Effector memory CD8-positive, alpha-beta T cell (primary cell): ENCODE results near the gene MYBPC3.

ENCODE experiments used
- ATAC-seq: fragments of 150-1000 bp; cut with Tn5 transposase; replicated peaks from 2 replicates; pipeline ENCODE4 v1.10.0; 2021; ENCODE audit warnings: mild to moderate bottlenecking, moderate library complexity
- DNase-seq, 3 experiments: peaks; one replicate each; pipeline ENCODE4 v3.0.0; 2021
- H3K27ac Mint-ChIP-seq, 2 donors: one replicate each; pipeline ENCODE4 v1.8.0; 2022; ENCODE audit warnings: mild to moderate bottlenecking in 2 of 2, mixed read lengths in 2 of 2, moderate library complexity in 2 of 2
- H3K27me3 Mint-ChIP-seq, 2 donors: one replicate each; pipeline ENCODE4 v1.8.0; 2022; ENCODE audit warnings: mixed read lengths in 2 of 2
- H3K36me3 Mint-ChIP-seq: one replicate; pipeline ENCODE4 v1.8.0; 2022; ENCODE audit warnings: mild to moderate bottlenecking, moderate library complexity, mixed read lengths; ENCODE audit not compliant: insufficient read depth
- H3K4me1 Mint-ChIP-seq, 2 donors: one replicate each; pipeline ENCODE4 v1.8.0; 2022; ENCODE audit warnings: low read depth in 2 of 2, mixed read lengths in 2 of 2
- H3K4me3 Mint-ChIP-seq, 2 donors: one replicate each; pipeline ENCODE4 v1.8.0; 2022; ENCODE audit warnings: mild to moderate bottlenecking in 2 of 2, mixed read lengths in 2 of 2, moderate library complexity in 2 of 2
- H3K9me3 Mint-ChIP-seq, 2 donors: one replicate each; pipeline ENCODE4 v1.8.0; 2022; ENCODE audit warnings: mixed read lengths in 2 of 2

The MYBPC3 gene

GRCh38 chr11:47333886-47334443 is 18.5 kb downstream of the MYBPC3 start:
- H3K4me3 Mint-ChIP-seq: no peak overlapping the region
- DNase-seq (no peak), ATAC-seq (no peak)
- H3K27me3 Mint-ChIP-seq: no peaks in the 10 kb centered on the region
- no peaks in the 10 kb centered on the region for H3K4me1 Mint-ChIP-seq
- H3K27ac Mint-ChIP-seq: no peak overlapping the region
- H3K36me3 Mint-ChIP-seq: peaks cover 13% of the 10 kb centered on the region
- no peaks in the 10 kb centered on the region for H3K9me3 Mint-ChIP-seq

GRCh38 chr11:47333526-47333845 is 19.0 kb downstream of the MYBPC3 start:
- no peak for ATAC-seq
- peaks cover 18% of the 10 kb centered on the region for H3K36me3 Mint-ChIP-seq
- no peak for DNase-seq
- no peaks in the 10 kb centered on the region for H3K4me1 Mint-ChIP-seq
- no peak overlapping the region for H3K4me3 Mint-ChIP-seq
- H3K9me3 Mint-ChIP-seq: no peaks in the 10 kb centered on the region
- no peaks in the 10 kb centered on the region for H3K27me3 Mint-ChIP-seq
- H3K27ac Mint-ChIP-seq: no peak overlapping the region

- DNase-seq (no peak), ATAC-seq (no peak)
- Mint-ChIP-seq H3K9me3 (no peaks in the 10 kb centered on the region), H3K27ac (peak overlapping the region in 1 of 2 donors; percentile 2), H3K4me1 (no peaks in the 10 kb centered on the region), H3K4me3 (no peak overlapping the region), H3K36me3 (peaks cover 23% of the 10 kb centered on the region), H3K27me3 (no peaks in the 10 kb centered on the region)
Observed at GRCh38 chr11:47332791-47333525, 19.5 kb downstream of the MYBPC3 start.

DNA sequence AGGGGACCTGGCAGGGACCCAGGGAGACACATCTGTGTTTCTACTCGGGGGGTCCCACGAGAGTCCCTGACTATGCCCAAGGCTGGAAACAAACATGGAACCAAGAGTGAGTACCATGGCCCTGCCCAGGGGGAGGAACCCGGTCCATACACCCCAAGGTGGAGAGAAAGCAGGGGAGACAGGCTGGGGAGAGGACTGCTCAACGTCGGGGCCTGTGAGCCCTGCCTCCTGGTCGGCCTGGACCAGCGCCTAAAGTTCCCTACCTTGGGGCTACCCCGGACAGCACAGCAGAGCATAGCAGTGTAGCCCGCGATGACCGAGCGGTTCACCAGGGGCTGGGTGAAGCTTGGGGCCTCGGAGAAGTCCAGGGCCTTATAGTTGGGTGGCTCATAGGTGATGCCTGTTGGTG is 20.2 kb downstream of the MYBPC3 start:
- Mint-ChIP-seq H3K27me3 (no peaks in the 10 kb centered on the region), H3K4me1 (no peaks in the 10 kb centered on the region), H3K9me3 (no peaks in the 10 kb centered on the region), H3K27ac (peak overlapping the region; percentile 2 to 56), H3K4me3 (no peak overlapping the region), H3K36me3 (peaks cover 26% of the 10 kb centered on the region)
- no peak for DNase-seq
- ATAC-seq: no peak

GRCh38 chr11:47331454-47332302 is 20.8 kb downstream of the MYBPC3 start:
- H3K36me3 Mint-ChIP-seq: peaks cover 31% of the 10 kb centered on the region
- no peak for ATAC-seq
- no peak overlapping the region for H3K4me3 Mint-ChIP-seq
- no peak for DNase-seq
- H3K4me1 Mint-ChIP-seq: no peaks in the 10 kb centered on the region
- peak overlapping the region; percentile 2 to 56 for H3K27ac Mint-ChIP-seq
- no peaks in the 10 kb centered on the region for H3K9me3 Mint-ChIP-seq
- H3K27me3 Mint-ChIP-seq: no peaks in the 10 kb centered on the region

DNA sequence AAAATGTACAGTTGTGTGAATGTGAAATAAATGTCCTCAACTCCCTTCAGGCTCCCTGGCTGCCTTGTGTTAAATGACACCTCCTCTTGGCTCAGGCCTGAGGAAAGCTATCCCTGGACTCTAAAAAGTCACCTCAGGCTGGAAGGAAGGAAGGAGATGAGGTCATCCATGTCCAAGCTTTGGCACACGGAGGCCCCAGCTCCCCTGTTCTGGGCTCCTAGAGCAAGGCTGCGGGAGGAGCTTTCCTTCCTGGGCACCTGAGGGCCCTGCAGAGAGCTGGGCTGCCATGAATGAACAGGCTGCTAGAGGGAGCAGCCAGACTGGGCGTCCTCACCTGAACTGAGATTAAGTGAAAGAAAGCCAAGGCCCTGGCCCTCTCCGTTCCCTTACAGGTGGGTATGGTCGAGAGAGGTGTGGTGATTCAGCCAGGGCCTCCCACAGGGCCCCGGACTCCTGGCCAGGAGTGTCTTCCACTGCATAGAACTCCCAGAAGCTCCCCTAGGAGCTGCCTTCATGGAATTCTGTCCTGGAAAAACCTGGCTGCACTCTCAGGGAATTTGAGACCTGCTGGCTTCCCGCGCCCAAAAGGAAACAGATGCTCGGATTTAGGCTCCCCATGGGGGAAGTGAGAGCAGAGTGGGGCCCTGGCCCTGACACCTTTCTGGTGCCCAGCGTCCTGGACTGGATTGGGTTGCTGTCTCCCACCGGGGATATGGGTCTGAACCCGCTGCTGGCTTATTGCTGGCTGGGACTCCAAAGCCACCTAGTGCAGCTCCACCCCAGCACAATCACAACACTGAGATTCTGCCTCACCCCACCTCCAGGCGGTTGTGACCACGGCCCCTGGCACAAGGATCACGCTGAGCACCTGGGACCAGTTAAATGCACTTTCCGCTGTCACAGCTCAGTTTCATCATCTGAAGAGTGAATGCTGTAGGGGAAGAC is 22.2 kb downstream of the MYBPC3 start:
- Mint-ChIP-seq H3K4me1 (peaks cover 0 to 1% of the 10 kb centered on the region in 2 donors), H3K27me3 (no peaks in the 10 kb centered on the region), H3K36me3 (peaks cover 34% of the 10 kb centered on the region), H3K9me3 (no peaks in the 10 kb centered on the region), H3K4me3 (no peak overlapping the region), H3K27ac (no peak overlapping the region)
- no peak for DNase-seq
- peak; percentile 20 for ATAC-seq

- ATAC-seq: no peak
- H3K4me1 Mint-ChIP-seq: peaks cover 0 to 2% of the 10 kb centered on the region in 2 donors
- H3K4me3 Mint-ChIP-seq: no peak overlapping the region
- no peak for DNase-seq
- H3K9me3 Mint-ChIP-seq: no peaks in the 10 kb centered on the region
- peak overlapping the region in 1 of 2 donors; percentile 11 for H3K27ac Mint-ChIP-seq
- peaks cover 34% of the 10 kb centered on the region for H3K36me3 Mint-ChIP-seq
- H3K27me3 Mint-ChIP-seq: no peaks in the 10 kb centered on the region
Observed at GRCh38 chr11:47329431-47329986, 23.0 kb downstream of the MYBPC3 start.

- no peaks in the 10 kb centered on the region for H3K27me3 Mint-ChIP-seq
- H3K27ac Mint-ChIP-seq: peak overlapping the region in 1 of 2 donors; percentile 11
- no peaks in the 10 kb centered on the region for H3K9me3 Mint-ChIP-seq
- peaks cover 0 to 2% of the 10 kb centered on the region in 2 donors for H3K4me1 Mint-ChIP-seq
- H3K36me3 Mint-ChIP-seq: peaks cover 34% of the 10 kb centered on the region
- ATAC-seq (no peak), DNase-seq (no peak)
- no peak overlapping the region for H3K4me3 Mint-ChIP-seq
Observed at GRCh38 chr11:47328449-47329390, 23.8 kb downstream of the MYBPC3 start.

- peaks cover 34% of the 10 kb centered on the region for H3K36me3 Mint-ChIP-seq
- H3K27ac Mint-ChIP-seq: peak overlapping the region in 1 of 2 donors; percentile 11
- DNase-seq (no peak), ATAC-seq (no peak)
- H3K9me3 Mint-ChIP-seq: no peaks in the 10 kb centered on the region
- peak overlapping the region in 1 of 2 donors; percentile 15 for H3K4me3 Mint-ChIP-seq
- no peaks in the 10 kb centered on the region for H3K27me3 Mint-ChIP-seq
- peaks cover 0 to 2% of the 10 kb centered on the region in 2 donors for H3K4me1 Mint-ChIP-seq
Observed at GRCh38 chr11:47327949-47328348, 24.6 kb downstream of the MYBPC3 start.

GRCh38 chr11:47327025-47327424 is 25.5 kb downstream of the MYBPC3 start:
- no peaks in the 10 kb centered on the region for H3K9me3 Mint-ChIP-seq
- no peak overlapping the region for H3K4me3 Mint-ChIP-seq
- peak overlapping the region in 1 of 2 donors; percentile 77 for H3K27ac Mint-ChIP-seq

GRCh38 chr11:47326198-47326597 is 26.3 kb downstream of the MYBPC3 start:
- H3K36me3 Mint-ChIP-seq: peaks cover 34% of the 10 kb centered on the region
- no peak overlapping the region for H3K4me3 Mint-ChIP-seq
- H3K4me1 Mint-ChIP-seq: peaks cover 2 to 3% of the 10 kb centered on the region in 2 donors
- no peaks in the 10 kb centered on the region for H3K9me3 Mint-ChIP-seq
- H3K27ac Mint-ChIP-seq: peak overlapping the region; percentile 77
- DNase-seq (no peak), ATAC-seq (no peak)
- no peaks in the 10 kb centered on the region for H3K27me3 Mint-ChIP-seq

More at GRCh38 chr11:47327025-47327424, 25.5 kb downstream of the MYBPC3 start:
- ATAC-seq: no peak
- H3K27me3 Mint-ChIP-seq: no peaks in the 10 kb centered on the region
- DNase-seq: no peak
- H3K4me1 Mint-ChIP-seq: peaks cover 0 to 2% of the 10 kb centered on the region in 2 donors
- peaks cover 28% of the 10 kb centered on the region for H3K36me3 Mint-ChIP-seq
